Stimulated activated CD4-positive, alpha-beta T cell treated with anti-CD3 and anti-CD28 coated beads, Interleukin-1b, Interleukin-23, amount 100 ng/mL, for 24 hours (primary cell): ENCODE data around the gene MAB21L2.
"Not testable (repeated sequence)": the region's sequence is repeated elsewhere in the genome, so short reads cannot be mapped to it uniquely, and the experiment has no call there.

ENCODE experiments used
- DNase-seq, 4 experiments: peaks; one replicate each; pipeline ENCODE4 v3.0.0-alpha.2; 2020; ENCODE audit warnings: low read depth in 4 of 4, low spot score in 1 of 4

MAB21L2 gene

GRCh38 chr4:150582146-150582872, at the start of gene MAB21L2:
Gene MAB21L2, plus strand, starts transcription at chr4:150582151. Its CDS starts 879 bp downstream, at chr4:150583030.
- no peak for DNase-seq

GRCh38 chr4:150533673-150534072, 48.3 kb upstream of the MAB21L2 start:
- DNase-seq: no peak

GRCh38 chr4:150534818-150535217, 47.1 kb upstream of the MAB21L2 start:
- no peak for DNase-seq

GRCh38 chr4:150537911-150538310, 44.0 kb upstream of the MAB21L2 start:
- DNase-seq: not testable (repeated sequence)

- DNase-seq: no peak
These were observed 41.4 kb upstream of the MAB21L2 start for GRCh38 chr4:150540536-150540935.

- DNase-seq: no peak
These were observed 41.0 kb upstream of the MAB21L2 start for GRCh38 chr4:150540959-150541360.

- no peak for DNase-seq
These were observed 40.3 kb upstream of the MAB21L2 start for GRCh38 chr4:150541681-150542080.

- DNase-seq: no peak
These were observed 38.9 kb upstream of the MAB21L2 start for GRCh38 chr4:150543042-150543441.

GRCh38 chr4:150546286-150546685, 35.7 kb upstream of the MAB21L2 start:
- DNase-seq: no peak

GRCh38 chr4:150547154-150547838, 34.7 kb upstream of the MAB21L2 start:
- DNase-seq: no peak

GRCh38 chr4:150557811-150558210, 24.1 kb upstream of the MAB21L2 start:
- DNase-seq: not testable (repeated sequence)

- DNase-seq: no peak
These were observed 20.7 kb upstream of the MAB21L2 start for GRCh38 chr4:150561143-150561737.

- no peak for DNase-seq
These were observed 19.7 kb upstream of the MAB21L2 start for GRCh38 chr4:150562250-150562649.

- DNase-seq: no peak
These were observed 19.2 kb upstream of the MAB21L2 start for GRCh38 chr4:150562751-150563150.

- DNase-seq: not testable (repeated sequence)
These were observed 17.0 kb upstream of the MAB21L2 start for GRCh38 chr4:150564967-150565366.

- DNase-seq: no peak
These were observed 14.9 kb upstream of the MAB21L2 start for GRCh38 chr4:150567070-150567469.

GRCh38 chr4:150569384-150569987, 12.5 kb upstream of the MAB21L2 start:
- DNase-seq: no peak

GRCh38 chr4:150569998-150570535, 11.9 kb upstream of the MAB21L2 start:
- DNase-seq: no peak

- DNase-seq: no peak
These were observed 11.1 kb upstream of the MAB21L2 start for GRCh38 chr4:150570862-150571261.

- DNase-seq: no peak
These were observed 9.0 kb upstream of the MAB21L2 start for GRCh38 chr4:150572704-150573504.

GRCh38 chr4:150573534-150573933, 8.4 kb upstream of the MAB21L2 start:
- no peak for DNase-seq
